ENCODE data around the gene NHERF1. TPM values are rescaled to one million over a fixed set of nuclear protein-coding genes. Genes with fewer than 3 reads are reported as not detected.

Gene NHERF1
- total RNA-seq, 1 donor from 2014 or later: 36.3 TPM

GRCh38 chr17:74799097-74799496, 50.7 kb downstream of the NHERF1 start:
- no peak overlapping the region for H3K4me3 ChIP-seq (ENCODE audit: insufficient read depth, low read depth, low read length)
- H4K20me1 ChIP-seq (ENCODE audit: insufficient read depth, low read length): peaks cover 36% of the 10 kb centered on the region
- no peak for TF ChIP-seq EZH2 (IDR thresholded peaks at IDR 0.05; ENCODE audit: insufficient read depth, low read length)
- TF ChIP-seq CTCF (IDR thresholded peaks at IDR 0.05; ENCODE audit: insufficient read depth, low read depth, low read length): no peak
- H3K9me3 ChIP-seq (ENCODE audit: insufficient read depth, low read depth, low read length): no peaks in the 10 kb centered on the region
- H3K36me3 ChIP-seq (ENCODE audit: insufficient read depth, low read length): peaks cover 13% of the 10 kb centered on the region
- no peak overlapping the region for H3K27ac ChIP-seq (ENCODE audit: low read depth, low read length)
- H2AFZ ChIP-seq (ENCODE audit: low read depth, low read length): no peak overlapping the region
- H3K36me3 Mint-ChIP-seq (ENCODE audit: low read depth, unreplicated experiment): peaks cover 34% of the 10 kb centered on the region
- no peak for DNase-seq (ENCODE audit: low read depth)
- no peak overlapping the region for H3K27ac Mint-ChIP-seq (ENCODE audit: unreplicated experiment)
- H3K79me2 ChIP-seq (ENCODE audit: insufficient read depth, low read length): no peaks in the 10 kb centered on the region
- H3K4me2 ChIP-seq (ENCODE audit: low read length): no peak overlapping the region
- H3K27me3 ChIP-seq (ENCODE audit: insufficient read depth, low read length): no peaks in the 10 kb centered on the region
- H3K4me1 ChIP-seq (ENCODE audit: insufficient read depth, low read length): peaks cover 15% of the 10 kb centered on the region
- no peaks in the 10 kb centered on the region for H3K27me3 Mint-ChIP-seq (ENCODE audit: low read depth, unreplicated experiment)
- H3K4me3 Mint-ChIP-seq (ENCODE audit: unreplicated experiment): no peak overlapping the region
- H3K9ac ChIP-seq (ENCODE audit: low read length): no peak overlapping the region
- no peaks in the 10 kb centered on the region for H3K9me3 Mint-ChIP-seq (ENCODE audit: unreplicated experiment)
- no peak for FAIRE-seq
- peaks cover 13% of the 10 kb centered on the region for H3K4me1 Mint-ChIP-seq (ENCODE audit: low read depth, unreplicated experiment)

- Mint-ChIP-seq H3K4me3 (ENCODE audit: unreplicated experiment) (no peak overlapping the region), H3K27me3 (ENCODE audit: low read depth, unreplicated experiment) (no peaks in the 10 kb centered on the region), H3K9me3 (ENCODE audit: unreplicated experiment) (no peaks in the 10 kb centered on the region), H3K36me3 (ENCODE audit: low read depth, unreplicated experiment) (peaks cover 32% of the 10 kb centered on the region), H3K27ac (ENCODE audit: unreplicated experiment) (no peak overlapping the region), H3K4me1 (ENCODE audit: low read depth, unreplicated experiment) (peaks cover 13% of the 10 kb centered on the region)
- no peak overlapping the region for H3K4me2 ChIP-seq (ENCODE audit: low read length)
- no peaks in the 10 kb centered on the region for H3K79me2 ChIP-seq (ENCODE audit: insufficient read depth, low read length)
- H3K9me3 ChIP-seq (ENCODE audit: insufficient read depth, low read depth, low read length): no peaks in the 10 kb centered on the region
- no peak overlapping the region for H3K27ac ChIP-seq (ENCODE audit: low read depth, low read length)
- H3K36me3 ChIP-seq (ENCODE audit: insufficient read depth, low read length): peaks cover 5% of the 10 kb centered on the region
- peaks cover 50% of the 10 kb centered on the region for H4K20me1 ChIP-seq (ENCODE audit: insufficient read depth, low read length)
- peaks cover 15% of the 10 kb centered on the region for H3K4me1 ChIP-seq (ENCODE audit: insufficient read depth, low read length)
- DNase-seq (ENCODE audit: low read depth): no peak
- H3K4me3 ChIP-seq (ENCODE audit: insufficient read depth, low read depth, low read length): no peak overlapping the region
- no peak for FAIRE-seq
- no peaks in the 10 kb centered on the region for H3K27me3 ChIP-seq (ENCODE audit: insufficient read depth, low read length)
- no peak overlapping the region for H3K9ac ChIP-seq (ENCODE audit: low read length)
- TF ChIP-seq CTCF (IDR thresholded peaks at IDR 0.05; ENCODE audit: insufficient read depth, low read depth, low read length) (no peak), EZH2 (IDR thresholded peaks at IDR 0.05; ENCODE audit: insufficient read depth, low read length) (no peak)
- no peak overlapping the region for H2AFZ ChIP-seq (ENCODE audit: low read depth, low read length)
Measured at GRCh38 chr17:74800531-74800930, 52.1 kb downstream of the NHERF1 start.

- Histone ChIP-seq H3K4me3 (ENCODE audit: insufficient read depth, low read depth, low read length) (no peak overlapping the region), H3K27ac (ENCODE audit: low read depth, low read length) (no peak overlapping the region), H3K9ac (ENCODE audit: low read length) (no peak overlapping the region), H3K27me3 (ENCODE audit: insufficient read depth, low read length) (no peaks in the 10 kb centered on the region), H2AFZ (ENCODE audit: low read depth, low read length) (no peak overlapping the region), H3K9me3 (ENCODE audit: insufficient read depth, low read depth, low read length) (no peaks in the 10 kb centered on the region), H3K4me2 (ENCODE audit: low read length) (no peak overlapping the region), H4K20me1 (ENCODE audit: insufficient read depth, low read length) (peaks cover 55% of the 10 kb centered on the region), H3K4me1 (ENCODE audit: insufficient read depth, low read length) (peaks cover 15% of the 10 kb centered on the region), H3K79me2 (ENCODE audit: insufficient read depth, low read length) (no peaks in the 10 kb centered on the region), H3K36me3 (ENCODE audit: insufficient read depth, low read length) (peaks cover 5% of the 10 kb centered on the region)
- H3K27ac Mint-ChIP-seq (ENCODE audit: unreplicated experiment): no peak overlapping the region
- peaks cover 30% of the 10 kb centered on the region for H3K36me3 Mint-ChIP-seq (ENCODE audit: low read depth, unreplicated experiment)
- TF ChIP-seq EZH2 (IDR thresholded peaks at IDR 0.05; ENCODE audit: insufficient read depth, low read length) (no peak), CTCF (IDR thresholded peaks at IDR 0.05; ENCODE audit: insufficient read depth, low read depth, low read length) (no peak)
- no peaks in the 10 kb centered on the region for H3K27me3 Mint-ChIP-seq (ENCODE audit: low read depth, unreplicated experiment)
- DNase-seq (ENCODE audit: low read depth) (no peak), FAIRE-seq (no peak)
- H3K4me1 Mint-ChIP-seq (ENCODE audit: low read depth, unreplicated experiment): peaks cover 13% of the 10 kb centered on the region
- H3K4me3 Mint-ChIP-seq (ENCODE audit: unreplicated experiment): no peak overlapping the region
- no peaks in the 10 kb centered on the region for H3K9me3 Mint-ChIP-seq (ENCODE audit: unreplicated experiment)
Measured at GRCh38 chr17:74801896-74802295, 53.5 kb downstream of the NHERF1 start.

Measured in astrocyte (in vitro differentiated cells and primary cell).